C4-2B (cell line): ENCODE measurements around the gene PARP3.
"Not testable (repeated sequence)": the region's sequence is repeated elsewhere in the genome, so short reads cannot be mapped to it uniquely, and the experiment has no call there.

Source experiments
- CTCF ChIP-seq: fragments of 450-650 bp; conservative IDR thresholded peaks from 2 replicates; pipeline ENCODE4 v1.5.1; 2017; ENCODE audit warnings: mild to moderate bottlenecking
- ZFX ChIP-seq: fragments of 450-650 bp; IDR thresholded peaks from 2 replicates; pipeline ENCODE4 v1.6.1; 2017

- not testable (repeated sequence) for TF ChIP-seq CTCF, ZFX
Observed at GRCh38 chr3:51902361-51902760, 39.8 kb upstream of the PARP3 start.
